Measurements from ENCODE around the gene PTBP3.

DNA sequence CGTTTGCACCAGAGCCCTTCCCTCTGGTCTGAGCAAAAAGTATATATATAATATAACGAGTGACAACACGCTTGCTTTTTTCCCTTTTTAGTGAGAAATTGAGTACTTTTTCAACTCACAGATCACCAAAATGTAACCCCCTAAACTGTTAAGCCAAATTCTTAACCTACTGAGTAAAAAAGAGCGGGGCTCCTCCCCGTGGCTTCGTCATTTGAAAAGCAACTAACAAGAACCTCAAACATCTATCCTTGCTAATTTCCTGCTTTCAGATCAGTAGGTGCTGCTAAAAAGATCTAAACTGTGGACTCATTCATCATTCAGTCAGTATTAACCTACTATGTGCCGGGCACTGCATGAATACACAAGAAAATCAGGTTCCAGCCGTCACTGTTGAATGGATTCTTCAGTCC, 1.0 kb upstream of the PTBP3 start:
- TF ChIP-seq, protein P1, sequence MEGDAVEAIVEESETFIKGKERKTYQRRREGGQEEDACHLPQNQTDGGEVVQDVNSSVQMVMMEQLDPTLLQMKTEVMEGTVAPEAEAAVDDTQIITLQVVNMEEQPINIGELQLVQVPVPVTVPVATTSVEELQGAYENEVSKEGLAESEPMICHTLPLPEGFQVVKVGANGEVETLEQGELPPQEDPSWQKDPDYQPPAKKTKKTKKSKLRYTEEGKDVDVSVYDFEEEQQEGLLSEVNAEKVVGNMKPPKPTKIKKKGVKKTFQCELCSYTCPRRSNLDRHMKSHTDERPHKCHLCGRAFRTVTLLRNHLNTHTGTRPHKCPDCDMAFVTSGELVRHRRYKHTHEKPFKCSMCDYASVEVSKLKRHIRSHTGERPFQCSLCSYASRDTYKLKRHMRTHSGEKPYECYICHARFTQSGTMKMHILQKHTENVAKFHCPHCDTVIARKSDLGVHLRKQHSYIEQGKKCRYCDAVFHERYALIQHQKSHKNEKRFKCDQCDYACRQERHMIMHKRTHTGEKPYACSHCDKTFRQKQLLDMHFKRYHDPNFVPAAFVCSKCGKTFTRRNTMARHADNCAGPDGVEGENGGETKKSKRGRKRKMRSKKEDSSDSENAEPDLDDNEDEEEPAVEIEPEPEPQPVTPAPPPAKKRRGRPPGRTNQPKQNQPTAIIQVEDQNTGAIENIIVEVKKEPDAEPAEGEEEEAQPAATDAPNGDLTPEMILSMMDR (conservative IDR thresholded peaks at IDR 0.05; ENCODE audit: low read depth, low read length): no peak
- no peak for TF ChIP-seq POLR2A (IDR thresholded peaks at IDR 0.05; ENCODE audit: low read depth, low read length)
- TF ChIP-seq RFX5 (IDR thresholded peaks at IDR 0.05; ENCODE audit: low read depth, low read length): no peak
- no peak for TF ChIP-seq USF2 (IDR thresholded peaks at IDR 0.05; ENCODE audit: low read depth, low read length)
- TF ChIP-seq FOS (IDR thresholded peaks at IDR 0.05; ENCODE audit: low read depth, low read length): no peak
- no peak for TF ChIP-seq RAD21 (IDR thresholded peaks at IDR 0.05; ENCODE audit: low read length)
- no peak for TF ChIP-seq MXI1 (IDR thresholded peaks at IDR 0.05; ENCODE audit: borderline replicate concordance, low read depth, low read length)
- no peak for TF ChIP-seq BHLHE40 (IDR thresholded peaks at IDR 0.05; ENCODE audit: low read depth, low read length)

Data from IMR-90 (cell line).